Caco-2 (cell line): Measurements from ENCODE around the gene MEGF6. TPM values are rescaled to one million over a fixed set of nuclear protein-coding genes. Genes with fewer than 3 reads are reported as not detected.

Experiments
- BruUV-seq: library from RNA; stranded (reverse); fragments of 400-500 nt; replicated peaks from 2 replicates; lab custom pipeline; 2021; lab: Mats Ljungman, UMichigan
- CTCF ChIA-PET: fragments of 300-600 bp; sonication (Branson Sonifier 250); formaldehyde crosslinking; loops from one replicate; lab custom pipeline; 2022; ENCODE audit warnings: antibody characterized with exemption; lab: Charles Lee
- POLR2A ChIA-PET: fragments of 300-600 bp; sonication (Branson Sonifier 250); formaldehyde crosslinking; loops from one replicate; lab custom pipeline; 2022; ENCODE audit warnings: antibody characterized with exemption; lab: Charles Lee
- DNase-seq, 2 experiments: peaks; one replicate each; pipeline versions ENCODE4 v3.0.0 to v3.0.0-alpha.2; 2020 to 2022
- H3K27me3 ChIP-seq: replicated peaks from 2 replicates; pipeline ENCODE4 v1.6.0; 2011; ENCODE audit warnings: low read length; ENCODE audit not compliant: control insufficient read depth, insufficient read depth
- H3K36me3 ChIP-seq: 2 replicates; pipeline ENCODE4 v1.5.1; 2011; ENCODE audit warnings: low read length; ENCODE audit not compliant: control insufficient read depth, insufficient read depth
- H3K4me1 ChIP-seq: fragments of 250-450 bp; sonication (Bioruptor Pico); 2 replicates; pipeline ENCODE4 v1.5.1; 2020; ENCODE audit warnings: mild to moderate bottlenecking
- H3K4me3 ChIP-seq: 2 replicates; pipeline ENCODE4 v1.5.1; 2011; ENCODE audit warnings: low read depth, mild to moderate bottlenecking, control low read depth, low read length
- H3K9me3 ChIP-seq: fragments of 250-450 bp; sonication (Bioruptor Pico); 2 replicates; pipeline ENCODE4 v1.5.1; 2020; ENCODE audit warnings: mild to moderate bottlenecking, moderate library complexity
- H3K27ac Mint-ChIP-seq: one replicate; pipeline ENCODE4 v1.8.0; 2022; ENCODE audit warnings: mixed read lengths; ENCODE audit not compliant: unreplicated experiment
- H3K27me3 Mint-ChIP-seq: one replicate; pipeline ENCODE4 v1.8.0; 2022; ENCODE audit warnings: mixed read lengths; ENCODE audit not compliant: insufficient read depth, unreplicated experiment
- H3K36me3 Mint-ChIP-seq: one replicate; pipeline ENCODE4 v1.8.0; 2022; ENCODE audit warnings: mild to moderate bottlenecking, mixed read lengths; ENCODE audit not compliant: insufficient read depth, unreplicated experiment
- H3K4me1 Mint-ChIP-seq: one replicate; pipeline ENCODE4 v1.8.0; 2022; ENCODE audit warnings: low read depth, mixed read lengths; ENCODE audit not compliant: unreplicated experiment
- H3K4me3 Mint-ChIP-seq: one replicate; pipeline ENCODE4 v1.8.0; 2022; ENCODE audit warnings: mild to moderate bottlenecking, moderate library complexity, mixed read lengths; ENCODE audit not compliant: unreplicated experiment
- H3K9me3 Mint-ChIP-seq: one replicate; pipeline ENCODE4 v1.8.0; 2022; ENCODE audit warnings: mixed read lengths; ENCODE audit not compliant: unreplicated experiment
- intact Hi-C: fragments of 100-400 bp; cut with micrococcal nuclease; formaldehyde crosslinking; loops from one replicate; pipeline ENCODE4 v1.10.0; 2022; ENCODE audit not compliant: unreplicated experiment
- total RNA-seq: library from RNA; stranded (reverse); gene quantifications from 2 replicates; pipeline ENCODE4 v1.2.3, GENCODE V29; 2022
- TF ChIP-seq, protein P1 (sequence below), 2 experiments: fragments of 200-600 bp in 1 of 2; IDR thresholded peaks; 1 replicate in 1 of 2; 2 replicates in 1 of 2; pipeline versions ENCODE4 v1.5.1 to v1.8.0; 2011 to 2022; ENCODE audit warnings: antibody characterized with exemption in 1 of 2, control low read depth in 1 of 2, inconsistent platforms in 1 of 2, low read depth in 1 of 2, low read length in 1 of 2, mild to moderate bottlenecking in 1 of 2, moderate library complexity in 1 of 2; ENCODE audit not compliant: insufficient read depth in 1 of 2, severe bottlenecking in 1 of 2, unreplicated experiment in 1 of 2

MEGF6 gene
- total RNA-seq, 1 experiment from 2014 or later: 13.3 TPM

DNA sequence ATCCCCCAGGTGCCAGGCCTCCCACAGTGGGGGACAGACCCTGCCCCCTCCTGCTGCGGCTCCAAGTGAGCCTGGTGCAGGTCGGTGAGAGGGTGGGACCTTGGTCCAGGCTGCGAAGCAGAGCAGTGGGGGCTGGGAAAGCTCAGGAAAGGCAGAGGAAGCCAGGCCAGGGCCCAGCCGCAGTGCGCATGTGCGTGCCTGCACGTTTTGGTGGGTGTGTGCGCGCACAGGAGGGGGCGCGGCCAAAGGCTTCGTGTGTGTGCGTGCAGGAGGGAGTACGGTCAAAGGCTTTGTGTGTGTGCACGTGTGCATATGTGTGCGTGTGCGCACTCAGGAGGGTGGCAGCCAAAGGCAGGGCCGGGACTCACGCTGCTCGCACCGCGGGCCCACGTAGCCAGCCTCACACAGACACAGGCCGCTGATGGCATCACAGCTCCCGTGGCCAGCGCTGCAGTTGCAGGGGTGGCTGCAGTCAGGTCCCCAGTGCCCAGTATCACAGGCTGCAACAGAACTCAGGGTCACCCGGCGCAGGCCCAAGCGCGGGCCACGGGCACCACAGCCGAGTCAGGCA is 111.0 kb downstream of the MEGF6 start:
- ChIA-PET POLR2A (no interaction called here), CTCF (no interaction called here)
- Histone ChIP-seq H3K27me3 (no peaks in the 10 kb centered on the region), H3K36me3 (no peaks in the 10 kb centered on the region), H3K4me3 (no peak overlapping the region), H3K9me3 (no peaks in the 10 kb centered on the region), H3K4me1 (no peaks in the 10 kb centered on the region)
- Mint-ChIP-seq H3K27ac (no peak overlapping the region), H3K4me1 (no peaks in the 10 kb centered on the region), H3K27me3 (no peaks in the 10 kb centered on the region), H3K9me3 (no peaks in the 10 kb centered on the region), H3K4me3 (no peak overlapping the region), H3K36me3 (no peaks in the 10 kb centered on the region)
- BruUV-seq: no TSS peak
- TF ChIP-seq, protein P1, sequence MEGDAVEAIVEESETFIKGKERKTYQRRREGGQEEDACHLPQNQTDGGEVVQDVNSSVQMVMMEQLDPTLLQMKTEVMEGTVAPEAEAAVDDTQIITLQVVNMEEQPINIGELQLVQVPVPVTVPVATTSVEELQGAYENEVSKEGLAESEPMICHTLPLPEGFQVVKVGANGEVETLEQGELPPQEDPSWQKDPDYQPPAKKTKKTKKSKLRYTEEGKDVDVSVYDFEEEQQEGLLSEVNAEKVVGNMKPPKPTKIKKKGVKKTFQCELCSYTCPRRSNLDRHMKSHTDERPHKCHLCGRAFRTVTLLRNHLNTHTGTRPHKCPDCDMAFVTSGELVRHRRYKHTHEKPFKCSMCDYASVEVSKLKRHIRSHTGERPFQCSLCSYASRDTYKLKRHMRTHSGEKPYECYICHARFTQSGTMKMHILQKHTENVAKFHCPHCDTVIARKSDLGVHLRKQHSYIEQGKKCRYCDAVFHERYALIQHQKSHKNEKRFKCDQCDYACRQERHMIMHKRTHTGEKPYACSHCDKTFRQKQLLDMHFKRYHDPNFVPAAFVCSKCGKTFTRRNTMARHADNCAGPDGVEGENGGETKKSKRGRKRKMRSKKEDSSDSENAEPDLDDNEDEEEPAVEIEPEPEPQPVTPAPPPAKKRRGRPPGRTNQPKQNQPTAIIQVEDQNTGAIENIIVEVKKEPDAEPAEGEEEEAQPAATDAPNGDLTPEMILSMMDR (IDR thresholded peaks at IDR 0.05; ENCODE audit: insufficient read depth in 1 of 2, low read depth in 1 of 2, low read length in 1 of 2, severe bottlenecking in 1 of 2, unreplicated experiment in 1 of 2): no peak
- intact Hi-C loops: no loop called here
- no peak for DNase-seq

DNA sequence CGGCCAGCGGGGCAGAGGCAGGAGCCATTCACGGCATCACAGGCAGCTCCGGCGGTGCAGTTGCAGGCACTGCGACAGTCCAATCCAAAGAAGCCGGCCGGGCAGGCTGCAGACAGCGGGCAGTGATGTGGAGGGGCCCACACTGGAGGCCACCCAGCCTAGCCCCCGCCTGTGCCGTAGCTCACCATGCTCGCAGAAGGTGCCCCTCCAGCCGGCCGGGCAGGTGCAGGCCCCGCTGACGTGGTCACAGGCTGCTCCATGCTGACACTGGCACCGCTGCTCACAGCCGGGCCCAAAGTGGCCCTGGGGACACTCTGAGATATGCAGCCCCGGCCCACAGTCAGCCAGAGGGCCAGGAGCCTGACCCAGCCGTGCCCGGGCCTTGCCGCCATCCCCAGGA is 111.7 kb downstream of the MEGF6 start:
- H3K9me3 ChIP-seq: no peaks in the 10 kb centered on the region
- no peak for DNase-seq
- H3K36me3 Mint-ChIP-seq: no peaks in the 10 kb centered on the region
- H3K27me3 ChIP-seq: no peaks in the 10 kb centered on the region
- H3K4me1 Mint-ChIP-seq: no peaks in the 10 kb centered on the region
- no peak overlapping the region for H3K4me3 Mint-ChIP-seq
- no peak overlapping the region for H3K27ac Mint-ChIP-seq
- no peaks in the 10 kb centered on the region for H3K36me3 ChIP-seq
- H3K4me1 ChIP-seq: no peaks in the 10 kb centered on the region
- ChIA-PET CTCF (no interaction called here), POLR2A (no interaction called here)
- TF ChIP-seq, protein P1 (IDR thresholded peaks at IDR 0.05; ENCODE audit: insufficient read depth in 1 of 2, low read depth in 1 of 2, low read length in 1 of 2, severe bottlenecking in 1 of 2, unreplicated experiment in 1 of 2): no peak
- H3K27me3 Mint-ChIP-seq: no peaks in the 10 kb centered on the region
- no peaks in the 10 kb centered on the region for H3K9me3 Mint-ChIP-seq
- no peak overlapping the region for H3K4me3 ChIP-seq
- no TSS peak for BruUV-seq
- intact Hi-C loops: no loop called here

DNA sequence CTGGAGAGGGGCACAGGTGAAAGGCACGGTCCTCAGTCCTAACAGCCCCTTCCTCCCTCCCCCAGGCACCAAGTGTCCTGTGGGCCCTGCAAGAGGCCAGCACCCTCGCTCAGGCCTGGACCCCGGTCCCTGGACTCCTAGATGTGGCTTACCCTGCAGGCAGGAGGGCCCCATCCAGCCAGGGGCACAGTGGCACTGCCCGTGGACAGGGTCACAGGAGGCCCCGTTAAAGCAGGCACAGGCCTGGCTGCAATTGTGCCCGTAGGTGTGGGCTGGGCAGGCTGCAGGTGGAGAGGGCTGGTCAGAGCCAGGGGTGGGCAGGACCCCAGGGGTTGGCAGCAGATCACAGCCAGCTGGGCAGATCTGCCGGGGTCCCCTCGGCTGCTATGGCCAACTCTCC is 112.3 kb downstream of the MEGF6 start:
- ChIA-PET CTCF (no interaction called here), POLR2A (no interaction called here)
- Mint-ChIP-seq H3K27me3 (no peaks in the 10 kb centered on the region), H3K36me3 (no peaks in the 10 kb centered on the region), H3K9me3 (no peaks in the 10 kb centered on the region), H3K4me3 (no peak overlapping the region), H3K27ac (no peak overlapping the region), H3K4me1 (no peaks in the 10 kb centered on the region)
- intact Hi-C loops: no loop called here
- Histone ChIP-seq H3K36me3 (no peaks in the 10 kb centered on the region), H3K4me1 (no peaks in the 10 kb centered on the region), H3K9me3 (no peaks in the 10 kb centered on the region), H3K27me3 (no peaks in the 10 kb centered on the region), H3K4me3 (no peak overlapping the region)
- no TSS peak for BruUV-seq
- TF ChIP-seq, protein P1 (IDR thresholded peaks at IDR 0.05; ENCODE audit: insufficient read depth in 1 of 2, low read depth in 1 of 2, low read length in 1 of 2, severe bottlenecking in 1 of 2, unreplicated experiment in 1 of 2): no peak
- DNase-seq: no peak
